ENCODE results near the gene MINDY4.

Gene MINDY4

DNA sequence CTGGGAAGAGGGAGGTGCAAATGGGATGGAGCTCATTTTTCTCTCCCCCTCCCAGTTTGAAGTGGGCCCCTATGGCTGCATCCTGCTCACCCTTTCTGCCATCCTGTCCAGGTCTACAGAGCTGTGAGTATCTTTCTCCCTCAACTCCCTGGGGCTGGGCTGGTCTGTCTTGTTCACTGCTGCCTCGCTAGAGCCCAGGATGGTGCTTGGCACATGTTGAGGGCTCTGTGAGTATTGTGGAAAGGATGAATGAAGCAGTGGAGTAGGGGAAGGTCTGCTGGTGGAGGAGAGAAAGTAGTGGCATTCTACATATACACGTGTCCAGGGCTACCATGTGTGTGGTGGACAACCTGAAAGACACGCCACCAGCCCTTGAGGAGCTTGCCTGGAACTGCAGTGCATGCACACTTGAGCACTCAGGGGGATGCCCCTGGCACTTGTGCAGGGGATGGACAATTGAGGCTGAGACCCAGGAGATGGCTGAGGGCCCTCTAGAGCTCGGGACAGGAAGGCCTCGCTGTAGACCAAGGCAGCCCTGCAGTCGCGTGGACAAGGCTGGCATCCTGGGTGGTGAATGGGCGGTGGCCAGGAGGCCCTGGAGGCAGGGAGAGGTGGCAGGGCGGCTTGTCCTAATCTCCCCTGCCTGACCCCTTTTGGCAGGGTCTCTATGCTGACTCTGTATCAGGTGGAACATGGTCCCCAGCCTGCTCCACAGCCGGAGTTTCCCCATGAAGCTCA, 88.2 kb downstream of the MINDY4 start:
- DNase-seq: no peak

DNA sequence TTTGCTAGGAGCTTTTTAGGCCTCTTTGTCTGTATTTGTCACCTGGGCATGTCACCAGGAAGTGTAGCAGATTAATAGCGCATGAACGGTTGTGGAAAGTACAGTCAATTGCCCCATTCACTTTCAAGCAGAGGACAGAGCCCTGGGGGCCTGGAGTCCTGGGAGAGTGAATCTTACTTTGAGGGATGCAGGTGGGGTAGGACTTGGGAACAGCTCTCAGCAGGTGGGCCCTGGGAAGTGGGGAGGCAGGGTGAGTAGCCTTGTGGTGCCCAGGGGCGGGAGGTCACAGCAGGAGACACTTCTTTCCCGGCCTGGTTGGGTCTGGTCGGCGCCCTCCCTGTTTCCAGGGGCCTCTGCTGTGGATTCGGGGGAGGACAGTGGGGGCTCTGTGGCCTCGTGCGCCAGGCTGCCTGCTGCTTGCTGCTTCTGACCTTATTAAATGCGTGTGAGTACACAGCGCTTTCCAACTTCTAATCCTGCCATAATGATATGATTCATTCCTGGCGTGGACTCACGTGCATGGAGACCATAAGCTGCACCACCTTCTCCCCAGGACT, 88.8 kb downstream of the MINDY4 start:
- peak; percentile 33 for DNase-seq

DNA sequence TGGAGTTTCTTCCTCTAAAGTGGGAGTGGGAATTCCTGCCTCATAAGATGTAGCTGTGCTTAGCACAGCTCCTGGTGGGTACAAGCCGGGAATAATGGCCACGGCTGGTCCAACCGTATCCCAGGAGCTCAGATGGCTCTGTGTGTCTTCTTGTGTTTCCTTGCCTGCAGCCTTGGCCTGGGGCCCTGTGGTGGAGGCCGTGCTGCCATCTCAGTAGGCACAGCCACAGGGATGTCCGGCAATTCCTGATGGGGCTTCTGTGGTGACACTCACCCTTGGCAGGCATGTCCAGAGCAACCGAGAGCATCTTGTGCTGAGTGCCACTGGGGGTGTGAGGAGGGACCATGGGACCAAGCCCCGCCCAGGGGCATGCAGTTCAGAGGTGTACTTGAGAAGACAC, 90.4 kb downstream of the MINDY4 start:
- DNase-seq: no peak

DNA sequence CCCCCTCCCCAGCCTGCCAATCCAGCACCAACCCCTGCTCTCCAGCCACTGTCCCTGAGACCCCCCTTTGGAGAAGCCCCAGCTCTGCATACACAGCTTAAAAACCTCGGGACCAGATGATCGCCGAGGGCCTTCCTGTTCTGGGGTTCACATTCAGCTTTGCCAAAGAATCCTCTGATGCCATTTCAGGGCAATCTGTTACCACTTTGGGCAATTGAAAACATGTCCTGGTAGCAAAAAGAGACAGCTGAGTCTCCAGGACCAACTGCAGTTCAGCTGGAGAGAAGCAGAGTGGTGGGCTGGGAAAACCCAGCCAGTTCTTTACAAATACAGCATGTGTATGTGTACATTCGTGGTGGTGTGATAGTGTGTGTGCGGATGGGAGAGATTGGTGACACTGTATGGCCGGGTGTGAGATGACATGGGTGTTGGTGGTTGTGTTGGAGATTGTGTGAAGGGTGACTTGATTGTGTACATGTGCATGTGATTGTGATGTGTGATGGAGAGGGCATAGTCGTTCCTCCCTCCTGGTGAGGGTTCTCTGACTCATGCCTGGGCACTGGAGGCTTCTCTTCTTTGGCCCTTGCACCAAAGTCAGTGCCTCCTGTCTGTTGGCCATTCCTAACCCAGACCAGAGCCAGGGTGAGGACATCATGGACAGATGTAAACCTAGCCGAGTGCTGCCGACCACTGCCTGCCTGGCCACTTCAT, 91.9 kb downstream of the MINDY4 start:
- DNase-seq: no peak

DNA sequence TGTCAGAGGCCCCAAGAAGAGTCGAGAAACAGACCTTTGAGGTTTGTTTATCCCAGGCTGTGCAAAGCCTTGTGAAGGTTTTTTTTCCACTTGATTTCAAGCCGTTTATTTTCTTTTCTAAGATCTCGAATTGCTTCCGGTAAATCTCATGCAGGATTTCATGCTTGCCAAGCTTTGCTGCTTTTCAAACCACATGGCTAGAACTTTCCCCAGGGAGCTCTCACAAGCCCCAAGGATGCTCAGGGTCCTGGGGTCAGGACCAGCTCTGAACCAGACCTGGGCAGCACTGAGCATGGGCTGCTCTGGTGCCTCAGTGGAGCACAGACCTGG, 92.5 kb downstream of the MINDY4 start:
- DNase-seq: peak; percentile 53

DNA sequence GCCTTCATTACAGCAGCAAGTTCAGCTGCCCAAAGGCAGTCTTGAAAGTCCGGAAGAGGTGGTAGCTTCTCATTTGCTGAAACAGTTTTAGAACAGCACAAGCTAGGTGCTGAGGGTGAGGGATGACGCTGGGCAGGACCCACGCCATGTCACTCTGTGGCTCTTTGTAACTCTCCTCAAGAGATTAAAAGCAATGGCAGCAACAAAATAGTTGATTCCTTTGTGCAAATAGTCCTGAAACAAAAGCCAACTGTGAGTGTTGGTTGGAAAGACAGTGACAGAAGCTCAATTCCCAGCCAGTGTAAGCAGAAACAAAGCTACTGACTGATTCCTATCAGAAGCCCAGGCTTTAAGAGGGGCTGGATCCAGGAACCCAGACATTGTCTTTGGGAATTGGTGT, 92.9 kb downstream of the MINDY4 start:
- no peak for DNase-seq

DNA sequence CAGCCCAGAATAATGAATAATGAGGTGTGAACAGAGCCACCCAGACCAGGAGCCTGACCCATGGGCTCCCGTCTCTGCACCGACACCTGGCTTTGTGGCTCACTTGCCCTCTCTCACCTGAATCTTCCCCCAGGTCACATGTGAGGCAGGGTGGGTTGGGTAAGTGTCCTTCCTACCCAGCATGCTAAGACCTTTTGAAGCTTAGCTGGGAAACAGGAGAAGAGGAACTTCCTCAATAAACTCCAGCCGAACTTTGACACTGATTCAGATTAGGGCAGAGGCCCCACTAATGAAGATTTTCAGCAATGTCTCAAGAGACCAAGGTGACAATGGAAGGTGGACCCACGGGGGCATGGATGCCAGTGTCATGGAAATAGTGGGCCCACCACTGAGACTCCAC, 93.9 kb downstream of the MINDY4 start:
- no peak for DNase-seq

DNA sequence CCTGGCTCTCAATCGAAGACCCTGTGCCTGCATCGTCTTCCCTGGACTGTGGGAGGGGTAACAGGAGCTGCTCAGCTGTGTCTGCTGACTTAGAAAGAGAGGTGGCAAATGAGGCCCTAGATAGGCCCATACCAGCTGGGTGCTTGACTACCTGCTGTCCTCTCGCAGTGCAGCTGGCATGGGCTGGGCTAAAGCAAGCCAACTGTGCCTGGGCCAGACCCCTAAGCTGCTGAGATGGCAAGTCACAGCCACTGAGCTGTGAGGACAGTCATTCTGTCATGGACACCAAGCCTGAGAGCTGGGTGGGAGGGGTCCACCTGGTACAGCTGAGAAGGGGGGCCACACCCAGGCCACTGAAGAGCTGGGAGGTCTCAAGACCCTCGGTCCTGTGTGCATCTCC, 94.6 kb downstream of the MINDY4 start:
- DNase-seq: no peak

DNA sequence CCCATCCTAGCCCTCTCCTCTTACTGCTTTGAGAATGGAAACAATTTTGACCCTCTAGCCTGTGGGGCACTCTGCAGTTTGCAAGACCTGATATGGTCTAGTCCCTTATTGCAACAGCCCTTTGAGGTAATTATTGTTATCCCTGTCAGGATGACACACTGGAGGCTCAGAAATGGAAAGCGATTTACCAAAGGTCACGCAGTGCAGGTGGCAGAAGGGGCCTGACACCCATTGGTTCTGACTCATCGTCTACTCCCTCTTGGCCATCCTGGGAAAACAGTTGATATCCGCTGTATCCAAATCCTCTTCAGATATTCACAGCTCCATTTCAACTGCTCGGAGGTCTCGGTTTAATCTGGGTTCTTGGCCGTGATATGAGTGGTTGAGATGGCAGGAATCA, 95.7 kb downstream of the MINDY4 start:
- no peak for DNase-seq

DNA sequence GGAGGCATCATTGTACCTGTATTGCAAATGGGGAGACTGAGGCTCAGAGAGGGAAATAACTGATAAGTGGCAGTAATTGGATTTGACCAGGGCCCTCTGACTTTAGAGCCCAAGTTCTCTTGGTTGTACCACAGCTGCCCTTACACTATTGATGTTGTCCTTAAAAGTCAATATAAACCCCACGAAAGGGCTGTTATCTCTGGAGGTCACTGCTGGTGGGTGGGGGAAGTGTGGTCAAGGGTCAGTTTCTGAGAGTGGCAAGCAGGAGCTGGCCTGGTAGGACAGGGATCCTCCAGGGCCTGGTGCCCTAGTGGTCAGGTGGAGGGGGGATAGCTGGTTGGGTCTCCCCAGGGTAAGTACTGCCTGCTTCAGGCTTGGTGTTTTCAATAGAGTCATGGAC, 96.3 kb downstream of the MINDY4 start:
- no peak for DNase-seq

DNA sequence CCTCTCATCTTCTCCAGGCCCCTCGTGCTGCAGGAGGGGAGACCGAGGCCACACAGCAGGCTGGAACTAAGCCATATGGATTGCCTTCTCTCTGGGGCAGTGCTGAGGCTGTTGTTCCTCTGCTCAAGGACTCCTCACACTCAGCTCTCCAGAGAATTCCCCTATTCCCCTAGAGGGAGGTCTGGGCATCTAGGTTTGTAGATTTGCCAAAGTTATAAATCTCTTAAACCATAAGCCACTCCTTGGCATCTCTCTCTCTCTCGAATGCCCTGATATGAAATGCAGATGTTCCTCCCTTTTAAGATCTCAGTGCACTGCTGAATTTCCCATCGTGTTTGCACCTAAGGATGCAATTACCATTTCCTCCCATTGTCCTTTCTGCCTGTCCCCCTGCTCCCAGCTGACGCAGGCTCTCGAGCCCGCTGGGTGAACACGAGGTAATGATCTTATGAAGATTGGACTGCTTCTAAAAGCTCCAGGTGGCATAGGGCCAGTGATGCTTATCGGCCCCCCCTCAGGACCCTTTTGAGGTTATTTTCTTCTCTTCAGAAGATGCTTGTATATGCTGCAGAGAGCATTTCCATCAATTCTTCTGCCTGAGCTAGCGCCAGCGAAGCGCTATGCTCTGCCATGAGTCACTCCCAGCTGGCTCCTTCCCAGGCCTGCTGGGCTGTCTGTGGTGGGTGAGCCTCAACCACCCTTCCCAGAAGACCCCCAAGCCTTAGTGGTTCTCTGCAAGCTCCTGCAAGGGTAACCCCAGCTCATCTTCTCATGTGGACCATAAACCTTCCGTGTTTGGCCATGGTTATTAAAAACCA, 98.8 kb downstream of the MINDY4 start:
- peak; percentile 91 for DNase-seq

DNA sequence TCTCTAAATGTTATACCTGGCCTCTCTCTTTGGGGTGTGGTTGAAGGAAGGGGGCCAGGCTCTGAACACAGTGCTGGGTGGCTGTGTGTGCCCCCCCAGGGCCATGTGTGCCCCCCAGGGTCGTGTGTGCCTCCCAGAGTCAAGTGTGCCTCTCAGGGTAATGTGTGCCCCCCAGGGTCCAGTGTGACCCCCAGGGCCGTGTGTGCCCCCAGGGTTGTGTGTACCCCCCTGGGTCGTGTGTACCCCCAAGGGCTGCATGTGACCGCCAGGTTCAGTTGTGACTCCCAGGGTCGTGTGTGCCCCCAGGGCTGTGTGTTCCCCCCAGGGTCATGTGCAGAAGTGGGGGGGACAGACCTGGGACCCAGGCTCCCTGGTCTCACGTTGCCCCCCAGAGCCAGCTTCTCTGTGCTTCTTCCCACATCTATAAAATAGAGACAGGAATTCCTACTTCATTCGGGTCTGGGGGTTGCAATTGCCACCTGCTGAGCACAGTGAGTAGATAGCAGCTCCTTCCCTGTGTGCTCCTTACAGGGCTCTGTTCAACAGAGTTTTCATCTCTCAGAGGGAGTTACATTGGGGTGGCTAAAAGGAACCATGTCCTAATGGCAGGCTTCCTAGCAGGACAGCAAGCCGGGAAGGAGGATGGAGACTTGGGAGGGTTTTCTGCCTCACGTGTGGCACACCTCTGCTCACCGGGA, 99.8 kb downstream of the MINDY4 start:
- no peak for DNase-seq

DNA sequence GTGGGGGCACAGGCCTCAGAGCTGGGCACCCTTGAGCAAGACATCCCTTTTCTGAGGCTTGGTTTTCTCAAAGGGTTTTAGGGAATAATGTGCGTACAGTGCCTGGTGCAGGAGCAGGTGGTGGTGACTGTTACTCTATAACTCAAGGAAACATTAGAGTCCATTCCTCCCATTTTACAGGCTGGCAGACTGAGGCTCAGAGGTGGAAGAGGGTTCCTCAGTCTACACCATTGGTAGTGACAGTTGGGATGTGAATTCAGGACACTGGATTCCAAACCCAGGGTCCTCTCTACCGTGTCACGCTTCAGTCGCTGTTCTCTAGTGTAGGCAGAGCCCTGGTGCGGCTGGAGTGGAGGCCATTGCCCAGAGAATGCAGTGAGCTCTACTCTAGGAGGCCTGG, 100.4 kb downstream of the MINDY4 start:
- no peak for DNase-seq

DNA sequence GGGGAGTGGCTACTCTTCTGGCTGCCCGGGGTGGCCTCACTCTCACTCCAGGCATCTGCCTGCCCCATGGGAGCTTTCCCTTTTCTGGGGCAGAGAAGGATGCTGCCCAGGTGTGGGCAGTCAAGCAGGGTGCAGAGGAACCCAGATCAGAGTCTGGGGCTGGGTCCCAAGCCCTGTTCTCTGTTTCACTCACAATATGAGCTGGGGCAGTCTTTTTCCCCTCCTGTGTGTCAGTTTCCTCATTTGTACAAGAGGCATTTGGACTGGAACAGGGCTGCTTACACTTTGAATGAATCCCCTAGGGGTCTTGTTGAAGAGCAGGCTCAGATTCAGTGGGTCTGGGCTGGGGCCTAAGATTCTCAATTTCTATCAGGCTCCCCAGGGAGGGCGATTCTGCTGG, 102.0 kb downstream of the MINDY4 start:
- DNase-seq: no peak

DNA sequence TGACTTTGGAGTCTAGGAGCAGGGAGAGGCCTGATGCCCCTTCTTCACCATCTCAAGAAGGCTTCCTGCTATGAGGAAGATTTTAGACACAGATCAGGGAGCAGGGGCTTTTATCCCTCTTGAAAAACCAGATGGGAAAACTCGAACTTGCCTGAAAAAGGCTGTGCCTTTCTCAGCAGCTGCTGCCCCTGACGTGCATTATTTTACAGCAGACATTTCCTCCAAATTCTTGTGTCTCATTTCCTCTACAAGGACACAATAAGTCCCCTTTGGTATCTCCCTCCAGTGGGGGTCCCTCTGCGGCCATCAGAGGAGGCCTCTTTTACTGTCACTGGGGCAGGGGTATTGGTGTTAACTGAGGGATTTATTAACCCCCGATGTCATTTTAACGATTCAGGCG, 102.4 kb downstream of the MINDY4 start:
- DNase-seq: no peak

DNA sequence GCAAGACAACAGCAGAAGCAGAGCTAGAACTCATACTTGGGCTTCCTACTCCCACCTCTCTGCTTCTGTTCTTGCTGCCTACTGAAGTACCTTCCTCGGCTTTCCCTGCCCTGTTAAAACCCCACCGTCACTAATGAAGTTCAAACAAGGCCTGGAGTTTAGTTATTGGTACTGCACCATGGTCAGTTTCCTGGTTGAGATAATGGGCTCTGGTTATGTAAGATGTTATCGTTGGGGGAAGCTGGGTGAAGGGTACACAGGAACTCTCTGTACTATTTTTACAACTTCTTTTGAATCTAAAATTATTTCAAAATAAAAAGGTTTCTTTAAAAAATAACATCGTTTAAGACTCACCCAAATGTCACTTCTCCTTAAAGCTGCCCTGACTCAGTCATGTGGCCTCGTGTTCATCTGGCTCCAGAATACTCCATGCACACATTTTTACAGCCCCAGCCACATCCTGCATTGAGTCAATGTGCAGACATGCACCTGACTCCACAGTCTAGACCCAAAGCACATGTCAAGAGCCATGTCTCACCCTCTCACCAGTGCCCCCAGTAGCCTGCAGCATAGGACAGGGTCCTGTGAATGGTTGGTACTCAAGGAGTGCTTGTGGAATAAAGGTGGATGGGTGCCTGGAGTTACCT, 103.6 kb downstream of the MINDY4 start:
- no peak for DNase-seq

DNA sequence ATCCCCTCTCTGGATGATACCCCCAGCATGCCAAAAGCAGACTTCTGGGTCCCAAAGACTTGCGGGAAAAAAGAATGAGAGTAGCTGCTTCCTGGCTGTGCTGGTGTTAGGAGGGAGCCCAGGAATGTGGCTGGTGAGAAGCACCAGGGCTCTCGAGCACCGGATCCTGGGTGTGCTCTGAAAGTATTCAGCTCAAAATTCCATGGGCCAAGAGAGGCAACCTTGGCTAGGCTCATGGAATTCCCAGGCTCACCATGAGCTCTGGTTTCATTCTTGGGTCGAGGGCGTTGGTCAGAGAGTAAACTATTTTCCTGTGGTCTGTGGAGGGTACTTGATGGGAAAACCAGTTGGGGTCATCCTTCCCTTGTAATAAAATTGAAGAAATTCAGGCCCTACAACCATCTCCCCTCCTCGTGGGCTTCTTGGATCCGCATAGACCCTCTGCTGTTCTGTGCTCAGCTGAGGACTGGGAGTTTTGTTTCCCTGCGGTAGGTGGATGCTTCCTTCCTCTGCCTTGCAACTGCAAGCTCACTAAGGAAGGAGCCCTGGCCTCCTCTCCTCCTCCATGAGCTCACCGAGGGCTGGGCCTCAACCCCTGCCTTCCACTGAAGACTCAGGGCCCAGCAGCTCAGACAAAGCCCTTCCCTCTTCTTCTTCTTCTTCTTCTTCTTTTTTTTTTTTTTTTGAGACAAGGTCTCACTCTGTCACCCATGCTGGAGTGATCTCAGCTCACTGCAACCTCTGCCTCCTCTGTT, 106.0 kb downstream of the MINDY4 start:
- no peak for DNase-seq

DNA sequence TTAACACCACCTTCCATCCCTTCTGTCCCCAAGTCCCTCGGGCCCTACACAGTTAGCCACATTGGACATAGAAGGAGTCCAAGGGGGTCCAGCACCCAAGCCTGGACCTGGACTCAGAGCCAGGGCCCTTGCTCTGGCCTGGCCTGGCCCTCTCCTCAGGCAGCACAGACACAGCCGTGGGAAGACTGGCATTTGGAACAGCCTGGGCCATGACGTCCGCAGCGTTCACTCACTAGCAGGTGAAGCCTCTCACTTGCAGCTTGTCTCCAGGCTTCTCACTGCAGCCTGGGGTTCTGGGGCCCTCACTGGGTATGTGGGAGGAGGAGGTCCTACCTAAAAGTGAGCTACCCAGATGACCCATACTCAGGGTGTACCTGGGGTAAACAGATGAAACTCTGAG, 106.8 kb downstream of the MINDY4 start:
- no peak for DNase-seq

DNA sequence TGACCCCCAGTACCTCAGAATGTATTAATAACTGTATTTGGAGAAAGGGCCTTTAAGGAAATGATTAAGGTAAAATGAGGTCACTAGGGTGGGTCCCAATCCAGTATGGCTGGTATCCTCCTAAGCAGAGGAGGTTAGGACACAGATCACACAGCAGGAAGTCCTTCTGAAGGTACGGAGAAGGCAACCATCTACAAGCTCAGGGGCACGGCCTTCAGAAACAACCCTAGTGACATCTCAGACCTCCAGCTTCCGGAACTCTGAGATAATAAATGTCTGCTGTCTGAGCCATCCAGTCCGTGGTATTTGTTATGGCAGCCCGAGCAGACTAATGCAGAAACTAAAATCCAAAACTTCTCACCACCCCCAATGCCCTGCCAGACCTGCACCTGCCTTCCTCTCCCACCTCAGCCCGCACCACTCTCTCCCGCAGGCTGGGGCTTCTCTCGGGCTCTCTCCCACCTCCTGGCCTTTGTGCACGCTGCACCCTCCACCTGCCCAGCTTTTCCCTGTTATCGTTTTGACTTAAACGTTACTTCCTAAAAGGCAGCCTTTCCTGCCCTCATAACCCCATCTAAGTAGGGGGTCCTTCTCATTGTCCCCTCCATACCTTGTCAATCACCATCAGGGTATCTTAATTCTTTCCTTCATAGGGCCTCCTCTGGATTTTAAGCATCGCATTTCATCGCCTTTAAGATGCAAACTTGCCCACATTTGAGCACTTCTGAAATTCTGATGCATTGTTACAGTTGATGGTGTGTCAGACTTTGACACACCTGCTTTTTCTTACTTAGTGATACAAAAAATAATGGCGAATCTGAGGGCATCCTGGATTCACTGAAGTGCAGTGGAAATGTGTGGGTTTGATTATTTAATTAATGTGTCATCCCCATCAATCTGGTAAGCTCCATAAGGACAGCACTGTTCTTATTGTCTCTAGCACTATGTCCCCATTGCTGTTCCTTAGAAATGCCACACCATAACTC, 108.2 kb downstream of the MINDY4 start:
- no peak for DNase-seq

DNA sequence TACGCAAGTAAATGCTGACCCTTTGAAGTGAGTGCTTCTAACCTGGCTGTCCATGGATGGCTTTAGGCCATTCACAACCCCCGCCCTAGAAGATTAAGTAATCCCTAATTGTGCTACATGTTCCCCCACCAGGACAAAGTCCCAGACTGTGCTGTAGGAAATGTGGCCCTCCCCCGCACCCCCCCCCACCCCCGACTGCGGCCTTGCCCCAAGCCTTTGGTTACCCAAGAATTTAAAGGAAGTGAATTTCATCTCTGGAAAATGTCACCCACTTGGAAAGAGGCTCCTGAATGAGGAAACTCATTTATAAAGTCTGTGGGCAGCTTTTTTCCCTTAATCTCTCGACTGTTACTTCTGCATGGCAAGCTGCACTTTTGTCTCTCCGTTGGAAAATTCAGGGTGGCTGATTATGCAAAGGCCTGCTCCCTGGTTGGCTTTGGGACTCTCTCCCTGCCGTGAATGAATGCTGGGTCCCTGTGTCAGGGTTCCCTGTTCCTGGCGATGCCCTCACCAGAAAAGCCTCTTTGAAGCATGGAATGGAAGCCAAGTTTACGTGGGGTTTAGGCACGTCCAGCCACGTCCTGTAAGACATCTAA, 109.0 kb downstream of the MINDY4 start:
- no peak for DNase-seq
